Kidney epithelial cell (primary cell): ENCODE results near the gene LGALS14. TPM values are rescaled to one million over a fixed set of nuclear protein-coding genes. Genes with fewer than 3 reads are reported as not detected.

Source experiments
- DNase-seq: peaks from one replicate; pipeline ENCODE4 v3.0.0-alpha.2; 2010; ENCODE audit warnings: low read depth
- H3K27me3 ChIP-seq: 2 replicates; pipeline ENCODE4 v1.6.0; 2011; ENCODE audit warnings: low read length; ENCODE audit not compliant: control insufficient read depth, insufficient read depth
- H3K36me3 ChIP-seq: 2 replicates; pipeline ENCODE4 v1.5.1; 2011; ENCODE audit warnings: low read length; ENCODE audit not compliant: control insufficient read depth, insufficient read depth
- H3K4me3 ChIP-seq: 2 replicates; pipeline ENCODE4 v1.5.1; 2011; ENCODE audit warnings: low read depth, mild to moderate bottlenecking, control low read depth, low read length
- total RNA-seq: library from RNA; depleted of rRNA; stranded (reverse); fragments of >200 nt; gene quantifications from 2 replicates; pipeline ENCODE4 v1.2.3, GENCODE V29; 2015
- TF ChIP-seq, protein P1 (sequence below): IDR thresholded peaks from 2 replicates; pipeline ENCODE4 v1.5.1; 2011; ENCODE audit warnings: mild to moderate bottlenecking, moderate library complexity, low read length, control low read depth, inconsistent platforms; ENCODE audit not compliant: insufficient read depth, poor library complexity, severe bottlenecking

LGALS14 gene
- total RNA-seq, 1 donor from 2014 or later, result not detected

DNA sequence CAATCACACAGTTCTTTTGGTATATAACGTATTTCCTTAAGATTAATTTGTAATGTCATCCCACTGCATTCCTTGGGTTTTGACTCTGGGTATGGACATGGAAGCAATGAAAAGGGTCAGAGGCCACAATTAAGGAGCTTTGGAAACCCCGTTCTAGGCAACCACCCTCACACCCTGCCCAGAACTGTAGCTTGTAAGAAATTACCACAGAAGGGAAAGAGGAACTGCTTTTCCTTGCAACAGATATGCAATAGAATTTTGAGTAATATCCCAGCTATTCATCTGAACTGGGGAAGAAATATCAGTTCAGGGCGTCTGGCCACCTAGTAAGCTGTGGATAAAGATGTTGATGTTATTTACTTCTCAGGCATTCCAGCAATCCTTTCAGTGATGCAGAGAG, 34.5 kb downstream of the LGALS14 start:
- DNase-seq, result no peak
- Histone ChIP-seq H3K27me3 (no peaks in the 10 kb centered on the region), H3K4me3 (no peak overlapping the region), H3K36me3 (no peaks in the 10 kb centered on the region)
- TF ChIP-seq, protein P1, sequence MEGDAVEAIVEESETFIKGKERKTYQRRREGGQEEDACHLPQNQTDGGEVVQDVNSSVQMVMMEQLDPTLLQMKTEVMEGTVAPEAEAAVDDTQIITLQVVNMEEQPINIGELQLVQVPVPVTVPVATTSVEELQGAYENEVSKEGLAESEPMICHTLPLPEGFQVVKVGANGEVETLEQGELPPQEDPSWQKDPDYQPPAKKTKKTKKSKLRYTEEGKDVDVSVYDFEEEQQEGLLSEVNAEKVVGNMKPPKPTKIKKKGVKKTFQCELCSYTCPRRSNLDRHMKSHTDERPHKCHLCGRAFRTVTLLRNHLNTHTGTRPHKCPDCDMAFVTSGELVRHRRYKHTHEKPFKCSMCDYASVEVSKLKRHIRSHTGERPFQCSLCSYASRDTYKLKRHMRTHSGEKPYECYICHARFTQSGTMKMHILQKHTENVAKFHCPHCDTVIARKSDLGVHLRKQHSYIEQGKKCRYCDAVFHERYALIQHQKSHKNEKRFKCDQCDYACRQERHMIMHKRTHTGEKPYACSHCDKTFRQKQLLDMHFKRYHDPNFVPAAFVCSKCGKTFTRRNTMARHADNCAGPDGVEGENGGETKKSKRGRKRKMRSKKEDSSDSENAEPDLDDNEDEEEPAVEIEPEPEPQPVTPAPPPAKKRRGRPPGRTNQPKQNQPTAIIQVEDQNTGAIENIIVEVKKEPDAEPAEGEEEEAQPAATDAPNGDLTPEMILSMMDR, result no peak

DNA sequence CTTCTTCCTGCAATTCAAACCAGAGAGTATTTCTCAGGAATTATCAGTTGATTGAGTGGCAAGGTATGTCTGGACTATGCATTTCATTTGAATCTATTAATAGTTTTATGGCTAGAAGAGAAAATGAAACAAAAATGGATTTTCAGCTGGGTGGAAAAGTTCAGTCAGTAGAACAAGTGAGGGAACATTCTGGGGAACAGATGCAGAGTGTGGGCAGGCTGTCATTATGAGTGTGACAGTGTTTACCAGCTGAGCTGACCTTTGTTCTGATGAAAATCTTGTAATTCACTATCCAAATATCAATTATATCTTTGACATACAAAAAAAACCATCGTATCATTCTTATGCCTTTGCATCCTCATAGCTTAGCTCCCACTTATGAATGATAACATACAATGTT, 36.1 kb downstream of the LGALS14 start:
- no peaks in the 10 kb centered on the region for H3K36me3 ChIP-seq
- TF ChIP-seq, protein P1, result no peak
- DNase-seq, result no peak
- H3K27me3 ChIP-seq, result no peaks in the 10 kb centered on the region
- no peak overlapping the region for H3K4me3 ChIP-seq

DNA sequence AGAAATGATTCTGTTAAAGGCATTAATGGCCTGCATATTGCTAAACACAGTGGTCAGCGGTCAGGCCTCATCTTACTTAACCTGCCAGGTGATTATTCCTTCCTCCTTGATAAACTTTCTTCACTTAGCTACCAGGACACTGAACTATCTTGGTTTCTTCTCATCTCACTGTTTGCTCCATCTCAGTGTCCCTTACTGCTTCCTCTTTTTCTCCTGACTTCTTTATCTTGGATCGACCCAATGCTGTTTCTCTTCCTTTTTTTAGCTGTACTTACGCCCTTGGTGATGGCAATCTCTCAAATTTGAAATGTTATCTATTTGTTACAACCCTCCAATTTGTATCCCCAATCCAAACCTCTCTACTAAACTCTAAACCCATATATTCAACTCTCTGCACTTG, 41.4 kb downstream of the LGALS14 start:
- TF ChIP-seq, protein P1, result no peak
- Histone ChIP-seq H3K4me3 (no peak overlapping the region), H3K27me3 (no peaks in the 10 kb centered on the region), H3K36me3 (no peaks in the 10 kb centered on the region)
- DNase-seq, result no peak

DNA sequence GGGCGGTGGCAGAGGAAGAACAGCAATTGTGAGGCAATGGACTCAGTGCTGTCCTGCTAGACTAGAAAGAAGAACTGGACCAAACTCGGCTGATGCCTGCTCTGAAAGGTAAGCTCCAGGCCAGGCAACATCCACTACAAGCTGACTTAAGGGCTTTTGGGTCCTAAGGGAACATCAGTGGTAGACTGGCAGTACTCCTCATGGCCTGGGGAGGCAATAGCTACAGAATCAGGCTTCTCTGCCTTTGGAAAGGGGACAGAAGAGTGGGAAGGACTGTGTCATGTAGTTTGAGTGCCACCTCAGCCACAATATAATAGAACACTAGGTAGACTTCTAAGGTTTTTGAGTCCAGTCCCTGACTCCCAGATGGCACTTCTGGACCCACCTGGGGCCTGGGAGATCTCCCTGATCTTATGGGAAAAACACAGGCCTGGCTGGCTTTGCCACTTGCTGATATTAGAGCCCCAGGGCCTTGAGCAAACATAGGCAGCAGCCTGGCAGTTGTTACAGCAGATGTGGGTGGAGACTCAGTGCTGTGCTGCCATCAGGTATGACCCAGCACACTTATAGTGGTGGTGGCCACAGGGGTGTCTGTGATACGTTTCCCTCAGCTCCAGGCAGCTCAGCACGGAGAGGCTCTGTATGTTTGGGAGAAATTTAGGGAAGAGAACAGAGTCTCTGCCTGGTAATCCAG, 42.7 kb downstream of the LGALS14 start:
- Histone ChIP-seq H3K4me3 (no peak overlapping the region), H3K36me3 (no peaks in the 10 kb centered on the region), H3K27me3 (no peaks in the 10 kb centered on the region)
- DNase-seq, result no peak
- TF ChIP-seq, protein P1, result no peak

DNA sequence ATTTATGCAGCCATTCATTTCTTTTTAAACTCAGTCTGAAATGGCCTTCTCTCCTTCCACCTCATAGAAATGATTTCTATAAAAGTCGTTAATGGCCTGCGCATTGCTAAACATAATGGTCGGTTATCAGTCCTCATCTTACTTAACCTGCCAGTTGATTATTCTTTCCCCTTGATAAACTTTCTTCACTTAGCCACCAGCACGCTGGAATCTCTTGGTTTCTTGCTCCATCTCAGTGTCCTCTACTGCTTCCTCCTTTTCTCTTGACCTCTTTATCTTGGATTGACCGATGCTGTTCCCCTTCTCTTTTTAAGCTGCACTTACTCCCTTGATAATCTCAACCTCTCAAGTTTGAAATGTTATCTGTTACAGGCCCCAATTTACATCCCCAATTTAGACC, 45.7 kb downstream of the LGALS14 start:
- H3K27me3 ChIP-seq, result no peaks in the 10 kb centered on the region
- DNase-seq, result no peak
- no peaks in the 10 kb centered on the region for H3K36me3 ChIP-seq
- TF ChIP-seq, protein P1, result no peak
- no peak overlapping the region for H3K4me3 ChIP-seq

DNA sequence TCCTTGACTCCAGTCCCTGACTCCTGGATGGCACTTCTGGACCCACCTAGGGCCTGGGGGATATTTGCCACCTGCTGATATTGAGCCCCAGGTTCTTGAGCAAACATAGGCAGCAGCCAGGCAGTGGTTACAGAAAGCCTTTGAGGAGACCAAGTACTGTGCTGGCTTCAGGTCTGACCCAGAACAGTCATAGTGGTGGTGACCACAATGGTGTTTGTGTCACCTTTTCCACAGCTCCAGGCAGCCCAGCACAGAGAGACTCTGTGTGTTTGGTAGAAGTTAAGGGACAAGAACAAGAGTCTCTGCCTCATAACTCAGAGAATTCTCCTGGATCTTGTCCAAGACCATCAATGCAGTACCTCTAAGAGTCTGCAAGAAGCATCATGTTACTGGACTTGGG, 48.1 kb downstream of the LGALS14 start:
- no peak overlapping the region for H3K4me3 ChIP-seq
- TF ChIP-seq, protein P1, result no peak
- H3K36me3 ChIP-seq, result no peaks in the 10 kb centered on the region
- peaks cover 4% of the 10 kb centered on the region for H3K27me3 ChIP-seq
- DNase-seq, result no peak
